A549 (cell line): ENCODE measurements around the gene FMNL2.

Experiments
- EP300 ChIP-seq, 2 experiments: fragments of >200 bp; sonication (Bioruptor Twin); formaldehyde crosslinking; IDR thresholded peaks; 2 replicates in 1 of 2; 3 replicates in 1 of 2; pipeline ENCODE4 v1.6.1; 2016 to 2017
- FOSL2 ChIP-seq, 2 experiments: fragments of 450-650 bp in 1 of 2; fragments of >200 bp in 1 of 2; sonication (Bioruptor Twin) in 1 of 2; formaldehyde crosslinking; IDR thresholded peaks; 2 replicates each; pipeline versions ENCODE4 v1.5.0 to v1.6.1; 2016 to 2020; ENCODE audit warnings: mild to moderate bottlenecking in 1 of 2, moderate library complexity in 1 of 2
- JUN ChIP-seq, 2 experiments: fragments of >200 bp; sonication (Bioruptor Twin); formaldehyde crosslinking; IDR thresholded peaks; 2 replicates in 1 of 2; 3 replicates in 1 of 2; pipeline ENCODE4 v1.6.1; 2016 to 2017
- JUNB ChIP-seq: fragments of >200 bp; sonication (Bioruptor Twin); formaldehyde crosslinking; IDR thresholded peaks from 2 replicates; pipeline ENCODE4 v1.6.1; 2016
- MAFK ChIP-seq: fragments of 450-650 bp; IDR thresholded peaks from 2 replicates; pipeline ENCODE4 v1.6.1; 2014; ENCODE audit not compliant: partially characterized antibody
- MAX ChIP-seq: IDR thresholded peaks from 2 replicates; pipeline ENCODE4 v1.6.1; 2012
- MAZ ChIP-seq: fragments of 150-350 bp; IDR thresholded peaks from 2 replicates; pipeline ENCODE4 v1.6.1; 2014; ENCODE audit warnings: antibody characterized with exemption, low read depth, low read length, borderline replicate concordance
- POLR2A ChIP-seq: IDR thresholded peaks from 2 replicates; pipeline ENCODE4 v1.6.1; 2012; ENCODE audit warnings: mild to moderate bottlenecking, low read length
- ZFP36 ChIP-seq: fragments of 450-650 bp; IDR thresholded peaks from 2 replicates; pipeline ENCODE4 v1.6.1; 2014; ENCODE audit warnings: borderline replicate concordance; ENCODE audit not compliant: partially characterized antibody
- TF ChIP-seq, protein P1 (sequence below): fragments of >200 bp; sonication (Bioruptor Twin); formaldehyde crosslinking; IDR thresholded peaks from 3 replicates; pipeline ENCODE4 v1.5.1; 2016
- TF ChIP-seq, protein P2 (sequence below): IDR thresholded peaks from 2 replicates; pipeline ENCODE4 v1.6.1; 2012; ENCODE audit warnings: low read depth, borderline replicate concordance

DNA sequence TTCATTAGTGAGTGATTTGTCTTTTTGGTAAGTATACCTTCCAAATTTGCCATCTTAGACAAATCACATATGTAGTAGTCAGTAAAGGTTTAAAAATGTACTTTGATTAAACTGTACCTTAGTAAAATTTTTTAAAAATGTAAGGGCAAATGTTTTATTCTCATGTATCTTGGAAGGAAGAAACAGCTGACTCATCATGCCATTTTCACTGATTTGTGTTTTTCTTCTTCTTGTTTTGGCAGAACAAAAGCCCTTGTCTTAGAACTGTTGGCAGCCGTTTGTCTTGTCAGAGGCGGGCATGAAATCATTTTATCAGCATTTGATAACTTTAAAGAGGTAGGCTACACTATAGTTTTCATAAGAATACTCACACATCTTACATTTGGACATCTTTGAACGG lies 245.7 kb downstream of the FMNL2 start:
- TF ChIP-seq FOSL2 (IDR thresholded peaks at IDR 0.05) (no peak), FOSL2 (CRISPR knock-in tag; IDR thresholded peaks at IDR 0.05) (no peak), MAFK (peak; percentile 94), EP300 (IDR thresholded peaks at IDR 0.05) (no peak), MAZ (no peak), ZFP36 (no peak), MAX (no peak), POLR2A (no peak), JUN (IDR thresholded peaks at IDR 0.05) (no peak), JUNB (no peak)
- TF ChIP-seq, protein P1, sequence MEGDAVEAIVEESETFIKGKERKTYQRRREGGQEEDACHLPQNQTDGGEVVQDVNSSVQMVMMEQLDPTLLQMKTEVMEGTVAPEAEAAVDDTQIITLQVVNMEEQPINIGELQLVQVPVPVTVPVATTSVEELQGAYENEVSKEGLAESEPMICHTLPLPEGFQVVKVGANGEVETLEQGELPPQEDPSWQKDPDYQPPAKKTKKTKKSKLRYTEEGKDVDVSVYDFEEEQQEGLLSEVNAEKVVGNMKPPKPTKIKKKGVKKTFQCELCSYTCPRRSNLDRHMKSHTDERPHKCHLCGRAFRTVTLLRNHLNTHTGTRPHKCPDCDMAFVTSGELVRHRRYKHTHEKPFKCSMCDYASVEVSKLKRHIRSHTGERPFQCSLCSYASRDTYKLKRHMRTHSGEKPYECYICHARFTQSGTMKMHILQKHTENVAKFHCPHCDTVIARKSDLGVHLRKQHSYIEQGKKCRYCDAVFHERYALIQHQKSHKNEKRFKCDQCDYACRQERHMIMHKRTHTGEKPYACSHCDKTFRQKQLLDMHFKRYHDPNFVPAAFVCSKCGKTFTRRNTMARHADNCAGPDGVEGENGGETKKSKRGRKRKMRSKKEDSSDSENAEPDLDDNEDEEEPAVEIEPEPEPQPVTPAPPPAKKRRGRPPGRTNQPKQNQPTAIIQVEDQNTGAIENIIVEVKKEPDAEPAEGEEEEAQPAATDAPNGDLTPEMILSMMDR: no peak
- TF ChIP-seq, protein P2, sequence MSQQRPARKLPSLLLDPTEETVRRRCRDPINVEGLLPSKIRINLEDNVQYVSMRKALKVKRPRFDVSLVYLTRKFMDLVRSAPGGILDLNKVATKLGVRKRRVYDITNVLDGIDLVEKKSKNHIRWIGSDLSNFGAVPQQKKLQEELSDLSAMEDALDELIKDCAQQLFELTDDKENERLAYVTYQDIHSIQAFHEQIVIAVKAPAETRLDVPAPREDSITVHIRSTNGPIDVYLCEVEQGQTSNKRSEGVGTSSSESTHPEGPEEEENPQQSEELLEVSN: no peak
